ENCODE results near the gene UNC119.
A peak's percentile ranks its signal among the peaks of the same experiment; 100 is the strongest.

The UNC119 gene

DNA sequence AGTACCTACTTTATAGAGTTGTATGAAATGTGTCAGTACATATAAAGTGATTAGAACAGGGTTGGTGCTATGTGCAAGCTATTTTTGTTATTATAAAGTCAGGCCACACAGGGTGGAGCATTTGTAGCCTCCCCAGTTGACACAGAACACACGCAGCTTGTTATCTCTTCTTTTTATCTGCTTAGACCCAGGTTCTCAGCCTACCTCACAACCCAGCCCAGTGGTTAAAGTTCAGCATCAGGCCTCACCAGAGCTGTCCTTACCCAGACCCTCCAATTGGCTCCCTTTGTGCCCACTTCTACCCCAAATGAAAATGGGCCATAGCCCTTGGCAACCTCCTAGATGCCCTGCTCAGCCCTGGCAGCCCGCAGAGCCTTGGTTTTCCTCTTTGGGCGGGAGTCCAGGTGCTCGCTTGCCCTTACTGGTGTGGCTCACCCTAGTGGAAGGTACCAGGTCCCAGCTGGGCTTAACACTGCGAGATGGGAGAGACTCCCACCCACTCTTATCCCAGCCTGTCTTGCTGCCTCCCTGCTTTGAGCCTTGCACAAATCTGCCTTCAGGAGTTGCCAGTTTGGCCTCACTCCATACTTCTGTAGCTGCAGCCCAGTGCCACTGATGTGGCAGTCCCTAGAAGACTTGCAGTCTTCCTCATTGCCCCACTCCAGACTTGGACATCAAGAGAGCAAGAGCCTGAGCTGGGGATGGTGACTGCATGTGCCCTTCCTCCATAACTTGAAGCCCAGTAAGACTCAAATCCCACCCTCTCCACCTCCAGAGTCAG lies 20.0 kb upstream of the UNC119 start:
- no peak for DNase-seq

DNA sequence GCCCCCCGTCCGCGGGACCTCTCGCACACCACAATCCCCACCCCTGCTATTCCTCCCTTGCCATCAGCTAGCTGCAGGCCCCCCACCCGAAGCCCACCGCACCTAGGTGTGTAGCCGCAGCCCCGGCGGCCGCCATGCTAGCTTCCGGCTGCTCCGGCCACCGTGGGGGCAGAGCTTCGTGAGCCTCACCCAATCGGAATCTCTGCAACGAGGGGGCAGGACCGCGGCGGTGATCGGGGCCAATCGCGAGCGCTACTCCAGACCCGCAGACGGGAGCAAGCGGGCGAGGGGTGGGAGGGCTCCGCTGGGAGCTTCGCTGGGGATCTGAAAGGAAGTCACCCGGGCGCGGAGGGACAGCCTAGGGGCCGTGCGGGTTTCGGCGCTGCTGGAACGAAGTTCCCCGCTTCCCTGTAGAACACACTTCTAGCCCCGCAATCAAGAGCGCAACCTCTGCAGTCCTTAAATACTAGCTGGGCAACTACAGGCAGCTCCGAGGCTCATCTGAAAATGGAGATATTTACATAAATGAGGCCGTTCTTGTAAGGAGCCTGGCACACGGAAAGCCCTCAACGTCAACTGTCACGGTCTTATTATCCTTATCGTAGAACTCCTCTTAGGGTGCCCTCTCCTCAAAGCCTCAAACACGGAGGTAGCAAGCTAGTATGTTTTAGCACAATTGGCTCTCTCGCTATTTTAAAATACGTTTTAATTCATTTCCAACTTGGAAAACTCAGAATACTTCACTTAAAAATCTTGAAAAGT lies 19.1 kb upstream of the UNC119 start, which contains the start of gene PIGS:
Gene PIGS (minus strand): TSS at position 164 of the 762 bp plus-strand sequence. CDS start 28 bp downstream, at position 136.
- peak; percentile 87 to 93 for DNase-seq

DNA sequence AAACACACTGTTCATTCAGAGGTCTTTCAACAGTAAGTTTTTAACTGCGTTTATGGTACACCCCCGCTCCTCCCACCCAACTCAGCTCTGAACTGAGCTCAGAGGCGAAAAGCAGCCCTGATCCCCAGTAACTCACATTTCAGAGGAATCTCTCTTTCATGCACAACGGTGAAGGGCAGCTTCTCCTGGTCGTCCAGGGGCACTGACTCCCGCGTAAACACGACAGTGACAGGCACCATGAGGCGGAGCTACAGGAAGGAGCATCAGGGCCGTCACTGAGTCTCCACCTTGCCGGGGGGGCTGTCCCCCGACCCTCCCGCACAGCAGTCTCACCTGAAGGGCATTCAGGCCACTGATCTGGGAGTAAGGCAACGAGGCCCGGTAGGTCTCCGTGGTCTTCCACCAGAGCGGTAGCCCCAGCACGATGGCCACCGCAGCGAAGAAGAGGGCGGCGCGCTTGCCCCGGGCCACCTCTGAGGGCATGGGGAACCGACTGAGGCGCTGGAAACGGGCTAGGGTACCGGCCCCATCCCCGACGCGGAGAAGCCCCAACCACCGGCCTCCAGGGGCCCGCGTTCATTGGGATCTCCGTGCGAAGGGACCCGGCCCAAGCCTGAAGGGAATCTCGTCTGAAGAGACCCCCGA lies 18.4 kb upstream of the UNC119 start:
- peak; percentile 12 to 63 for DNase-seq

DNA sequence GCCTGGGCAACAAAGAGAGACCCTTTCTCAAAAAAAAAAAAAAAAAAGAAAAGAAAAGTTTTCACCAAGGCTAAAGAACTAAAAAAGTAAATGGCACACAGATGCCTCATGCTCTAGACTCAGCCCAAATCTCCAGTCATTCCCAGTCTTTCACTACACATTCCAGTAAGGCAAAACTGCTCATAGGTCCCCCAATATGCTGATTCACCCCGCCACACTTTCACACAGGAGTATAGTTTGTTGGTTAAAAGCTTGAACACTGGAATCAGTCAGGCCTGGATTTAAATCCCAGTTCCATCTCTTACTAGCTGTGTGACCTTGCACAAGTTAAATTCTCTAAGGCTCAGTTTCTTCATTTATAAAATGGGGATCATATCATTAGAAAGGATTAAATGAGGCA lies 17.0 kb upstream of the UNC119 start:
- DNase-seq: no peak

DNA sequence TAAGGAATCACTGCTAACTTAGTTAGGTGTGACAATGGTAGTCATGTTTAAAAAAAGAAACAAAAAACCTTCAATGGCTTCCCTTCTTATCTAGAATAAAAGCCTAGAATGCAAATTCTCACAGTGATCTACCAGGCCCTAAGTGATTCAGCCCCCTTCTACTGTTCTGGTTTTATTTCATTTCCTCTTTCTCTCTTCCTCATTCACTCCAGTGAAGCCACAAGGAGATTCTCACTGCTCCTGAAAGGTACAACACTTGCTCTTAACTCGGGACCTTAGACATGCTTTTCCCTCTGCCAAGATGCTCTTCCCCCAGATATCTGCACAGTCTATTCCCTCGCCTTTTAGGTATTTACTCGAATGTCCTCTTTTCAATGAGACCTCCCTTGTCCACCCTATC lies 15.2 kb upstream of the UNC119 start:
- no peak for DNase-seq

DNA sequence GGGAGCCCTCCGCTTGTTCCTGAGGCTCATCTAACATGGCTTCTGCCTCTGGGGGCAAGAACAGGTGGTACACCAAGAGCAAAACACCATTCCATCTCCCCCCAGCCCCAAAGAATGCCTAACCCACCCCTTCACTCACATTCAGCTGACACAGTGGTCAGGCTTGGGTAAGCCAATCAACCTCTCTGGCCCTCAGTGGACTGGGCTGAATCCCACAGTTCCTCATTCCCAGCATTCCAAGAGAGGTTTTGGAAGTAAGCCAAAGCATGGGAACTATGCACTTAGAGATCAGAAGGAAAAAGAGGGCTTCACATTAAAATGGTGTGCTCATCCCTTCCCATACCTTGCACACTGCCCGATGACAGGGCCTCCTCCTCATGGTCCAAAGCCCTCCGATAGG lies 11.1 kb upstream of the UNC119 start:
- no peak for DNase-seq

DNA sequence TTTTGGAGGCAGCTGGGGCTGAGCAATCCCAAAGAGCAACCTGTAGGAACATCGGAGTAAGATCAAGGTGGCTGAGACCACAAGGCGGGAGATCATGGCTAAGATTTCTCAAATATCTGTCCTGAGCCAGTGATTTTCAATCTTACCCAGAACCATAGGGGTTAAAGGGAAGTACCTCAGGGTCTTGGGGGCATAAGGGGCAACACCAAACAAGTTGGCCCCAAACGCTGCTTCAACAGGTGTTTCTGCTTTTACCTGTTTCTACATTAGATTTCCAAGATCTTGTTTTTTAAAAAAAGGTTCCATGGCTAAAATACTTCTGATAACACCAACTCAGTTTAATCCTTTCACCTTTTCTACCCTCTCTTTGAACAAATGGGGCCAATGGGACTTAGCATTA lies 2.6 kb upstream of the UNC119 start:
- no peak for DNase-seq

DNA sequence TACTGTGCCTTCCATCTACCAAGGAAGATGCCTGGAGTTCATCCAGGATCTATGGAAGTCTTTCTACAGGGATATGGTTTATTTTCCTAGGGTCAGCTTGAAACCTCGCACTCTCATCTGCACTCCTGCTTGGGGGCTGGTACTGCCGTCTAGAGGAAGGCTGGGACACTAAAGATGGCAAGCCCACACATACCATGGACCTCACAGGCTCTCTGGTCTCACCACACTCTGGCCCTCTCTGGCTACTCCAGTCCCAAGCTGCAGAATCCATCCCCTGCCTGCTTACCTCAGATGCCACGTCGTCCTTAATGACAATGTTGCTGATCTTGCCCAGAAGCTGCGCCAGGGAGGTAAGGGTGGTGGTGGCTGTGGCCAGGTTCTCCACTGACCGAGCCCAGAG lies 2.1 kb upstream of the UNC119 start:
- DNase-seq: no peak

DNA sequence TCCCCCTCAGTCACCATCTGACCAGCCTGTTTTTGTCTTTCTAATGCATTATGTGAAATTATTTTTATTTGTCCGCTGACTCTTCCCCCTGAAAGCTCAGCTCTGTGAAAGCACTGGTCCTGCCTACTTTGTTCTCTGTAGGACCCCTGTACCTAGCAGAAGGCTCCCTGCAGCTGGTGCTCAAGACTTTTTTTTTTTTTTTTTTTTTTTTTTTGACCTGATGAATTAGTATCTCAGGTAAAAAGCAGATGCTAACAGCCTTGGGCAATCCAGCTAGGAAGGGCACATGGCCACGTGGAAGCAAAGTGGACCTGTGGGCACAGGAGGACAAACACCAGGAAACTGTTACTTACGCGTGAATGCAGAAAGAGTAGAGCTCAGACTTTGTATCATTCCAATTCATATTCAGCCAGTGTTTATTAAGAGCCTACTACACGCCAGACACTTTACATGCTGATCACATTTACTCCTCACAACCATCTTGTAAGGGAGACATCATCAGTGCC lies 629 bp upstream of the UNC119 start:
- DNase-seq: no peak

DNA sequence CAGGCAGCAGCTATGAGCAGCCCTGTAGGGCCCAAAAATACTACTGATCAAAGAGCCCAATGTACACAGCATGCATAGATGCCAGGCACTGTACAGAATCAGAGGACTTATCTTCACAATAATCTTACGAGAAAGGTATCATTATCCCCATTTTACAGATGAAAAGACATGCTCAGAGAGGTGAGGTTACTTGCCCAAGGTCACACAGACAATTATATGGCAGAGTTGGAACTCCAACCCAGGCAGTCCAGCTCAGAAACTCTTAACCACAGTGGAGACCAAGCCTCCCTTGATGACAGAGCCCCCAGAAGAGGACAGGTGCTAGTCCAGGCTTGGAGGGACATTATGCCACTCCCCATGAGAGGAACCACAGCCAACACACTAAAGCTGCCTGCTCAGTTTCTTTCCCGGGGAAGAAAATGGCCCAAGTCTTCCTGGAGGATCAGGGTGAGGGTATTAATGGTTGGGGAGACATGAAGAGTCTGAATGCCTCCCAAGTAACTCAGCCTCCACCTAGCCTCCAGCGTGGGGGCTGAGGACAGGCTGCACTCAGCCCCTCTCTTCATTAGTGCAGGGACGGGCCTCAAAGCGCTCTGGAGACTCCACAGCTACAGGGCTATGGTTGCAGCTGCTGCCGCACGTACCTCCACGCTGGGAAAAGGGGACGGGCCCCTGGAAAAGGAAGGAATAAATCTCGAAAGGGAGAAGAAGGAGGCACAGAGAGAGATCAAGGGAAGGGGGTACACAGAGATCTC lies 826 bp downstream of the UNC119 start:
- no peak for DNase-seq

GRCh38 chr17:28550858-28551257 lies 1.6 kb downstream of the UNC119 start:
- no peak for DNase-seq

GRCh38 chr17:28549236-28550132 lies 2.9 kb downstream of the UNC119 start:
- DNase-seq: no peak

GRCh38 chr17:28548417-28549130 lies 3.9 kb downstream of the UNC119 start:
- no peak for DNase-seq

GRCh38 chr17:28547623-28548416 lies 4.6 kb downstream of the UNC119 start:
- DNase-seq: peak; percentile 27 to 35

GRCh38 chr17:28547096-28547622 lies 5.3 kb downstream of the UNC119 start:
- no peak for DNase-seq

DNA sequence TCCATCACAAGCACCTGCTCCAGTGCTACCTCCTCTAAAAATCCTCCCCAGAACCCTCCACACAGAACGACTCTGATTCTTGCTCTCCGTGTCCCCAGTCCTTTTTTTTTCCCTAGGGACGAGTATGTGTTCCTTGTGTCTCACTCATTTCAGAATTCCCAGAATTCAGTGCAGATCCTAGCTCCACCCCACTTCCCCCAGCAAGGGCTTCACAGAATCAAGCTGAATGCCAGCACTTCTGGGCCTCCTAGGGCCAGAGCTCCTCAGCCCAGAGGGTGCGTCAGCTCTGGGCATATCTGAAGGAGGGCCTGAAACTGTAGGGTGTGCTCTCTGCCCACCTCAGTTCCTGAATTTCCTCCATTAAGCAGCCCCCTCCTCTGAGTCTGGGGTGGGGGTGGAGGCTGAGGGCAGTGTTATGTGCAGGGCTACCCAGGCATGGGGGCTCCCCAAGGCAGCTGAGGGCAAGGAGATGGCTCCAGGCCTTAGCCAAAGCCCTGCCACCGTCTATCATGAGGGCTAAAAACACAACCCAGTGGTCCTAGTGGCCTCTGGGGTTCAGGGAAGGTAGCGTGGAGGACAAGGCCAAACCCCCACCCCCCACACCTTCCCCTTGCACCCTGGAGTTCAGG lies 6.5 kb downstream of the UNC119 start:
- DNase-seq: no peak

DNA sequence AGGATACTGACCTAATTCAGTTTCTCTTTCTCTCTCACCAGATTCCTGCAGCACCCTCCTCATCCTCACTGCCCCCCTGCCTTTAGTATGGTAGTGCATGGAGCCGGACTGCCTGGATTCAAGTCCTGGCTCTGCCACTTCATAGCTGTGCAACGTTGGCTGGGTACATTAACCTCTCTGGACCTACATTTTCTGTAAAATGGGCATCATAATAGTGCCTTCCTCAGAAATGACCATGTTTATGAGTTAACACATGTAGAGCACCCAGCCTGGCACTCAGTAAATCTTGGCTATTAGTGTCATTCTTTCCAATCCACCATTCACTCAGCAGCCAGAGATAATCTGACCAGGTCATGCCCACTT lies 7.3 kb downstream of the UNC119 start:
- DNase-seq: no peak

- DNase-seq: no peak
Observed at GRCh38 chr17:28544402-28545140, 7.9 kb downstream of the UNC119 start.

GRCh38 chr17:28541439-28541838 lies 11.0 kb downstream of the UNC119 start:
- no peak for DNase-seq
